Activated CD4-positive, alpha-beta T cell treated with anti-CD3 and anti-CD28 coated beads for 36 hours (primary cell): Measurements from ENCODE around the gene RNASE8. TPM values are rescaled to one million over a fixed set of nuclear protein-coding genes. Genes with fewer than 3 reads are reported as not detected.

Source experiments
- ATAC-seq: fragments of 200-7000 bp; cut with Tn5 transposase; one replicate; pipeline ENCODE4 v1.10.0; 2021; ENCODE audit warnings: mild to moderate bottlenecking, moderate library complexity
- CTCF ChIA-PET: fragments of 350-600 bp; sonication (Branson Sonifier 250); formaldehyde crosslinking; loops from one replicate; lab custom pipeline; 2021; ENCODE audit warnings: antibody characterized with exemption; lab: Charles Lee
- POLR2A ChIA-PET: fragments of 350-600 bp; sonication (Branson Sonifier 250); formaldehyde crosslinking; loops from one replicate; lab custom pipeline; 2021; ENCODE audit warnings: antibody characterized with exemption, inconsistent platforms; lab: Charles Lee
- DNase-seq: peaks from one replicate; pipeline ENCODE4 v3.0.0-alpha.2; 2020
- H3K27ac Mint-ChIP-seq: one replicate; pipeline ENCODE4 v1.8.0; 2021; ENCODE audit warnings: mixed read lengths
- H3K27me3 Mint-ChIP-seq: one replicate; pipeline ENCODE4 v1.8.0; 2021; ENCODE audit warnings: mixed read lengths
- H3K36me3 Mint-ChIP-seq: one replicate; pipeline ENCODE4 v1.8.0; 2021; ENCODE audit warnings: low read depth, mixed read lengths
- H3K4me1 Mint-ChIP-seq: one replicate; pipeline ENCODE4 v1.8.0; 2021; ENCODE audit warnings: mixed read lengths
- H3K4me3 Mint-ChIP-seq: one replicate; pipeline ENCODE4 v1.8.0; 2021; ENCODE audit warnings: mild to moderate bottlenecking, moderate library complexity, mixed read lengths
- H3K9me3 Mint-ChIP-seq: one replicate; pipeline ENCODE4 v1.8.0; 2021; ENCODE audit warnings: low read depth, mixed read lengths
- intact Hi-C, 2 experiments: fragments of 100-400 bp; cut with DNase I in 1 of 2; cut with micrococcal nuclease in 1 of 2; formaldehyde crosslinking; loops; one replicate each; pipeline versions ENCODE4 v1.14.2 to v1.15.1; 2022 to 2024; cut with DNase I, micrococcal nuclease
- total RNA-seq, 2 experiments: library from RNA; stranded (reverse); gene quantifications; one replicate each; pipeline ENCODE4 v1.2.3, GENCODE V29; 2021

Gene RNASE8
- total RNA-seq, 2 experiments from 2014 or later, result not detected

- Mint-ChIP-seq H3K4me1 (peaks cover 19% of the 10 kb centered on the region), H3K9me3 (no peaks in the 10 kb centered on the region), H3K27me3 (no peaks in the 10 kb centered on the region), H3K4me3 (no peak overlapping the region), H3K27ac (no peak overlapping the region), H3K36me3 (peaks cover 4% of the 10 kb centered on the region)
- intact Hi-C loops, result loop anchor here (1.0 to 2.0 kb wide), 2 partner anchors 16 kb away; partner anchors contain the start of gene ARHGEF40 (in 1 of the 2)
- no peak for DNase-seq
- POLR2A ChIA-PET, result no interaction called here
- CTCF ChIA-PET, result interaction anchor here (0.8 to 7.3 kb wide), 9 partner anchors 11 to 82 kb away, joined by 3 to 54 read pairs (median 8); partner anchors contain the start of genes ARHGEF40 and ZNF219
- no peak for ATAC-seq
Measured at GRCh38 chr14:21086908-21087293, 29.3 kb downstream of the RNASE8 start.

DNA sequence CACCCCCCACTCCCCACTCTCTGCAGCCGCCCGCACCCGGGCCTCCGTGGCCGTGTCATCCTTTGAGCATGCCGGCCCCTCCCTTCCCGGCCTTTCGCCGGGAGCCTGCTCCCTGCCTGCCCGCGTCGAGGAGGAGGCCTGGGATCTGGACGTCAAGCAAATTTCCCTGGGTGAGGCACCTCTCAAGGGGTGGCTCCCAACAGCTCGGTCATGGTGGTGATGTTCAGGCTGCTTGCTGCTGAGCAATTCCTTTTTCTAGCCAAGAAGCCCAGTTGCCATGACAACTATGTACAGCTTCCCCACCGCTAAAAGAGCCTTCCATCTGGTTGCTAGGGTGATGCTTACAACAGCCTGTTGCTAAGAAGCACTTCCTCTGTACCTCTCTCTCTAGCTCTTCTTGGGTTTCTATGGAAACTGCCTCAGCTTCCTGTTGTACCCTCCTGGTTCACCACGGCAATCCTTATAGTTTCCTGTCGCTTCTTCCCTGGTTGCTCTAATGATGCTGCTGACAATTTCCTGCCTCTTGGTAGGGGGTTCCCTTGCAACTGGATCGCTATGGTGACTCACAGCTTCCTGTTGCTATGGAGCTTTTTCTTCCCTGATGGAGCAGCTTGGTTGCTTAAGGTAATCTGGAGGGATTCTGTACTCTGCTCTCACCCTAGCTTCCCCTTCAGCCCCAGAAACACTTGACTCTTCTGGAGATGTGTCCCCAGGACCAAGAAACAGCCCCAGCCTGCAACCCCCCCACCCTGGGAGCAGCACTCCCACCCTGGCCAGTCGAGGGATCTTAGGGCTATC is 29.9 kb downstream of the RNASE8 start:
- intact Hi-C loops, result loop anchor here (1.0 to 2.0 kb wide), 2 partner anchors 16 to 17 kb away; partner anchors contain the start of gene ARHGEF40 (in 1 of the 2)
- H3K4me1 Mint-ChIP-seq, result peaks cover 20% of the 10 kb centered on the region
- DNase-seq, result peak; percentile 58
- peaks cover 5% of the 10 kb centered on the region for H3K36me3 Mint-ChIP-seq
- ChIA-PET CTCF (interaction anchor here (0.8 to 7.3 kb wide), 10 partner anchors 10 to 116 kb away, joined by 3 to 54 read pairs (median 6); partner anchors contain the start of genes ARHGEF40 and ZNF219), POLR2A (no interaction called here)
- ATAC-seq, result peak; percentile 77
- no peaks in the 10 kb centered on the region for H3K9me3 Mint-ChIP-seq
- no peak overlapping the region for H3K4me3 Mint-ChIP-seq
- H3K27me3 Mint-ChIP-seq, result no peaks in the 10 kb centered on the region
- peak overlapping the region; percentile 2 for H3K27ac Mint-ChIP-seq

- Mint-ChIP-seq H3K9me3 (no peaks in the 10 kb centered on the region), H3K4me1 (peaks cover 23% of the 10 kb centered on the region), H3K27me3 (no peaks in the 10 kb centered on the region), H3K27ac (no peak overlapping the region), H3K36me3 (peaks cover 6% of the 10 kb centered on the region), H3K4me3 (no peak overlapping the region)
- ATAC-seq, result no peak
- DNase-seq, result no peak
- intact Hi-C loops, result no loop called here
- POLR2A ChIA-PET, result no interaction called here
- CTCF ChIA-PET, result interaction anchor here (0.6 to 7.3 kb wide), 11 partner anchors 9 to 540 kb away, joined by 3 to 54 read pairs (median 9); partner anchors contain the start of genes ARHGEF40, TMEM253 and ZNF219
Measured at GRCh38 chr14:21088687-21089086, 31.1 kb downstream of the RNASE8 start.

DNA sequence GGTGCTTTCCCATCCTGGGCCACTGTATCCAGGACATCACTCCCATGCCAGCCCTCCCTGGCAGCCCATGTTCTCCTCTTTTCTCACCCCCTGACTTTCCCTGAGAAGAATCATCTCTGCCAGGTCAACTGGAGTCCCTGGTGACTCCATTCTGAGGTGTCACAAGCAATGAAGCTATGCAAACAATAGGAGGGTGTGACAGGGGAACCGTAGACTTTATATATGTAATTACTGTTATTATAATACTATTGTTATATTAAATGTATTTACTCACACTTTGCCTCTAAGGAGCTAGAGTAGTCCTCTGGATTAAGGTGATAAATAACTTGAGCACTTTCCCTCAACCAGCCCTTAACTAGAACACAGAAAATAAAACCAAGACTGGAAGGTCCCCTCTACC is 31.6 kb downstream of the RNASE8 start:
- no peaks in the 10 kb centered on the region for H3K27me3 Mint-ChIP-seq
- peaks cover 23% of the 10 kb centered on the region for H3K4me1 Mint-ChIP-seq
- H3K4me3 Mint-ChIP-seq, result no peak overlapping the region
- H3K9me3 Mint-ChIP-seq, result no peaks in the 10 kb centered on the region
- no peak for ATAC-seq
- no peak overlapping the region for H3K27ac Mint-ChIP-seq
- intact Hi-C loops, result no loop called here
- CTCF ChIA-PET, result interaction anchor here (0.6 to 7.3 kb wide), 19 partner anchors 8 to 410 kb away, joined by 3 to 54 read pairs (median 5); partner anchors contain the start of genes ARHGEF40, TMEM253 and ZNF219
- H3K36me3 Mint-ChIP-seq, result peaks cover 6% of the 10 kb centered on the region
- POLR2A ChIA-PET, result interaction anchor here (0.6 kb wide), 1 partner anchor 85 kb away, joined by 3 read pairs; no protein-coding TSS in a partner anchor
- no peak for DNase-seq

DNA sequence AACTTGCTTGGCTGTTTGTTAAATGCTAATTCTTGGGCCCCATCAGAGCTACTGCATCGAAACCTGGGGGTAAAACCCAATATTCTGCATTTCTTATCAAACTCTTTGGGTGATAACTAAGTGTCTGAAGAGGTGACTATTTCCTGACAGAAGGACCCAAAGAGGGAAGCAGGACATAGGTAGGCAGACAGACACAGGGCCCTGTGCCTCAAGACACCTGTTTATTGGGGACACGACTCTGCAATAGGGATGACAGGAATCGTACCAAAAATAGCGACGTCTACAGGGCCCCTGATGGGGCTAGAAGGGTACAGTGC is 32.2 kb downstream of the RNASE8 start:
- Mint-ChIP-seq H3K9me3 (no peaks in the 10 kb centered on the region), H3K4me1 (peaks cover 23% of the 10 kb centered on the region), H3K4me3 (no peak overlapping the region), H3K27me3 (no peaks in the 10 kb centered on the region), H3K27ac (no peak overlapping the region), H3K36me3 (peaks cover 6% of the 10 kb centered on the region)
- no peak for ATAC-seq
- POLR2A ChIA-PET, result no interaction called here
- intact Hi-C loops, result no loop called here
- CTCF ChIA-PET, result interaction anchor here (0.7 to 7.3 kb wide), 17 partner anchors 10 to 85 kb away, joined by 3 to 54 read pairs (median 5); partner anchors contain the start of genes ARHGEF40 and TMEM253
- no peak for DNase-seq

DNA sequence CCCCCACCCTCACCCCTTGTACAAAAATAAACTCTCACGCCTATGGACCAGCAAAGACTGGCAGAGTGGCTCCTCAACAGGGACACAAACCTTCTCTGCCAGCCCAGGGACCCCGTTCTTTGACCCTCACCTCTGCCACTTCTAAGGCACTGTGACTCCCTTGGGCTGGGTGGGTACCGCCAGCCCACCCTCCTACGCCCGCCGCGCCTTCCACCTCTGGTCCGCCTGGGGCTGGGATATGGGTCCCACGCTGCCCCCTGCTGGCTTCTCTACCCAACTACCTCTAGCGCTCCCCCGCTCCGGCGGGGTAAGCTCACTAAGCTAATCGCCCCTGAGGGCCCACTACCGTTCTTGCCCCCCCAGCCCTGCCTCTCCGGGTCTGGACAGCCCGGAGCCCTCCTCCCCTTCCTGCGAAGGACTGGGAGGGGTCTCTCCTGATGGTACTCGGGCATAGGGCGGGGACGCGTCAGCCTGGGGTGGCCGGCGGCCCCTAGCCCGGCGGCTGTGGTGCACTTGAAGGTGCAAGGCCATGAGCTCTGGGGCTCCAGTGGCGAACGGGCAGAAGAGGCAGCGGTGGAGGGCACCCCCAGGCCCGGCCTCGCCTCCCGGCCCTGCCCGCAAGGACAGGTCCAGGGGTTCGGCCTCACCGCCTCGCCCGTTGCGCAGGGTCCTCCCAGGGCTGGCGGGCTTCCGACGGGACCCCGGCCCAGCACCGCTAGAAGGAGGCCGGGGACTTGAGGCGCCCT is 32.7 kb downstream of the RNASE8 start:
- Mint-ChIP-seq H3K9me3 (no peaks in the 10 kb centered on the region), H3K27ac (no peak overlapping the region), H3K4me3 (no peak overlapping the region), H3K27me3 (no peaks in the 10 kb centered on the region), H3K36me3 (peaks cover 6% of the 10 kb centered on the region), H3K4me1 (peaks cover 23% of the 10 kb centered on the region)
- DNase-seq (peak; percentile 70), ATAC-seq (no peak)
- intact Hi-C loops, result no loop called here
- ChIA-PET POLR2A (no interaction called here), CTCF (interaction anchor here (1.0 to 7.3 kb wide), 14 partner anchors 10 to 86 kb away, joined by 3 to 54 read pairs (median 6); partner anchors contain the start of genes ARHGEF40 and TMEM253)

GRCh38 chr14:21090940-21091663 is 33.5 kb downstream of the RNASE8 start:
- no peaks in the 10 kb centered on the region for H3K27me3 Mint-ChIP-seq
- no peak for DNase-seq
- intact Hi-C loops, result no loop called here
- H3K9me3 Mint-ChIP-seq, result no peaks in the 10 kb centered on the region
- no peak for ATAC-seq
- H3K4me3 Mint-ChIP-seq, result no peak overlapping the region
- H3K4me1 Mint-ChIP-seq, result peaks cover 20% of the 10 kb centered on the region
- POLR2A ChIA-PET, result no interaction called here
- peaks cover 6% of the 10 kb centered on the region for H3K36me3 Mint-ChIP-seq
- CTCF ChIA-PET, result interaction anchor here (1.0 to 7.3 kb wide), 16 partner anchors 10 to 81 kb away, joined by 3 to 183 read pairs (median 16); partner anchors contain the start of genes ARHGEF40, RNASE13 and TMEM253
- no peak overlapping the region for H3K27ac Mint-ChIP-seq

- Mint-ChIP-seq H3K27ac (no peak overlapping the region), H3K4me1 (peaks cover 15% of the 10 kb centered on the region), H3K9me3 (no peaks in the 10 kb centered on the region), H3K27me3 (no peaks in the 10 kb centered on the region), H3K4me3 (no peak overlapping the region), H3K36me3 (peaks cover 6% of the 10 kb centered on the region)
- intact Hi-C loops, result loop anchor here (1.0 to 2.0 kb wide), 4 partner anchors 12 to 78 kb away; no protein-coding TSS in a partner anchor
- POLR2A ChIA-PET, result interaction anchor here (0.6 to 1.5 kb wide), 3 partner anchors 12 to 93 kb away, joined by 3 read pairs; partner anchors contain the start of gene SLC39A2
- ATAC-seq (no peak), DNase-seq (no peak)
- CTCF ChIA-PET, result interaction anchor here (0.7 to 7.0 kb wide), 22 partner anchors 9 to 1642 kb away, joined by 3 to 183 read pairs (median 4); partner anchors contain the start of genes ARHGEF40, RNASE13 and TMEM253
Measured at GRCh38 chr14:21091821-21092272, 34.2 kb downstream of the RNASE8 start.

DNA sequence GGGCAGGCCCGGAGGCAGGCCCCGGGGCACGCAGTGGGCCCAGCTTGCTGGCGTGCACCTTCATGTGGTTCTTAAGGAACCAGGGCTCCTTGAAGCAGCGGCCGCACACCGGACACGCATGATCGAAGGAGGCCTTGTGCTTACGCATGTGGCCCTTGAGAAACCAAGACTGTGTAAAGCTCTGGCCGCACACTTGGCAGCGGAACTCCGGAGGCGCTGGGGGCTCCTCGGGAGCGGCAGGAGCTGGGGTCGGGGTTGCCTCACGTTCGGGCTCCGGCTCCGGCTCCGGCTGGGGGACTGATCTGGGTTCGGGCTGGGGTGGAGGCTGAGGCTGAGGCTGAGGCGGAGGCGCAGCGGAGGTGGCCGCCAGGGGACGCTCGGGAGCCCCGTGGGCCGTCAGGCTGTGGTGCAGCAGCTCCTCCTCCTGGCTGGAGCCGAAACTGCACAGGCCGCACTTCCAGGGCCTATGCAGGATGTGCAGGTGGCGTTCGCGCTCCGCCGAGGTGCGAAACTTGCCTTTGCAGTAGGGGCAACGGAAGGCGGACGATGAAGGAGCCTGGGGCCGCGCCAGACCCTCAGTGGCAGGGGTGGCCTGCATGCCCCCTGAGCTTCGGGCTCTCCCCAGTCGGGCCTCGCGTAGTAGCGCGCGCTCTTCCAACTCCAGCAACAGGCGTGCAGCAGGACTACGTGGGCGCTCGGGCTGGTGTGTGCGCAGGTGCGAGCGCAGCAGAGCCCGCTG is 34.8 kb downstream of the RNASE8 start:
- Mint-ChIP-seq H3K36me3 (peaks cover 6% of the 10 kb centered on the region), H3K9me3 (no peaks in the 10 kb centered on the region), H3K27me3 (no peaks in the 10 kb centered on the region), H3K27ac (no peak overlapping the region), H3K4me3 (no peak overlapping the region), H3K4me1 (peaks cover 17% of the 10 kb centered on the region)
- CTCF ChIA-PET, result interaction anchor here (0.6 to 7.0 kb wide), 27 partner anchors 9 to 1641 kb away, joined by 3 to 183 read pairs (median 4); partner anchors contain the start of genes ARHGEF40, RNASE13 and TMEM253
- intact Hi-C loops, result loop anchor here (1.0 to 2.0 kb wide), 4 partner anchors 12 to 78 kb away; no protein-coding TSS in a partner anchor
- DNase-seq, result peak; percentile 95
- POLR2A ChIA-PET, result interaction anchor here (0.6 to 1.5 kb wide), 3 partner anchors 12 to 94 kb away, joined by 3 read pairs; partner anchors contain the start of gene SLC39A2
- ATAC-seq, result peak; percentile 91
